Esophagus muscularis mucosa (tissue), 4 donors: Measurements from ENCODE around the gene DENND4C. TPM values are rescaled to one million over a fixed set of nuclear protein-coding genes. Genes with fewer than 3 reads are reported as not detected.
"Not testable (repeated sequence)": the region's sequence is repeated elsewhere in the genome, so short reads cannot be mapped to it uniquely, and the experiment has no call there.

ENCODE experiments used
- DNase-seq: peaks from one replicate; pipeline ENCODE4 v3.0.0-alpha.2; 2017; ENCODE audit errors: extremely low spot score
- H3K27ac ChIP-seq, 4 donors: fragments of 200-600 bp; sonication (generic); replicated peaks in 1 of 4; 1 replicate in 3 of 4; 2 replicates in 1 of 4; pipeline ENCODE4 v1.5.1; 2016 to 2019; ENCODE audit warnings: mild to moderate bottlenecking in 1 of 4
- H3K27me3 ChIP-seq, 4 donors: fragments of 200-600 bp; sonication (generic); one replicate each; pipeline versions ENCODE4 v1.5.1 to v1.6.0; 2016 to 2019
- H3K36me3 ChIP-seq, 4 donors: fragments of 200-600 bp; sonication (generic); one replicate each; pipeline ENCODE4 v1.5.1; 2016 to 2019
- H3K4me1 ChIP-seq, 4 donors: fragments of 200-600 bp; sonication (generic); one replicate each; pipeline ENCODE4 v1.5.1; 2016 to 2019
- H3K4me3 ChIP-seq, 4 donors: fragments of 200-600 bp; sonication (generic); 1 replicate in 2 of 4; 2 replicates in 2 of 4; pipeline ENCODE4 v1.5.1; 2016 to 2019; ENCODE audit warnings: mild to moderate bottlenecking in 4 of 4, moderate library complexity in 1 of 4
- H3K9me3 ChIP-seq, 4 donors: fragments of 200-600 bp; sonication (generic); 1 replicate in 3 of 4; 2 replicates in 1 of 4; pipeline ENCODE4 v1.5.1; 2016 to 2019
- CTCF ChIP-seq, 3 experiments: fragments of 200-600 bp in 2 of 3; fragments of 450-650 bp in 1 of 3; sonication (generic) in 2 of 3; IDR thresholded peaks; one replicate each; pipeline ENCODE4 v1.5.1; 2017 to 2019; ENCODE audit warnings: antibody characterized with exemption in 3 of 3, mild to moderate bottlenecking in 2 of 3, moderate library complexity in 1 of 3
- EP300 ChIP-seq: sonication (generic); formaldehyde crosslinking; IDR thresholded peaks from one replicate; pipeline ENCODE4 v1.6.1; 2017; ENCODE audit warnings: antibody characterized with exemption
- POLR2A ChIP-seq: fragments of 450-650 bp; IDR thresholded peaks from one replicate; pipeline ENCODE4 v1.6.1; 2017; ENCODE audit warnings: antibody characterized with exemption, moderate library complexity, mild to moderate bottlenecking, low read depth
- POLR2AphosphoS5 ChIP-seq, 2 donors: sonication (generic); formaldehyde crosslinking; IDR thresholded peaks; one replicate each; pipeline ENCODE4 v1.6.1; 2017; ENCODE audit warnings: antibody characterized with exemption in 2 of 2
- WGBS: methylation state at CpG from one replicate; pipeline ENCODE4 v1.1.5; 2018; 5-methylcytosine and 5-hydroxymethylcytosine counted together
- intact Hi-C: fragments of 100-400 bp; cut with DNase I; formaldehyde crosslinking; loops from one replicate; pipeline ENCODE4 v1.15.1; 2023
- total RNA-seq, 4 donors: library from RNA; depleted of rRNA; stranded (reverse); fragments of >200 nt; gene quantifications; one replicate each; pipeline versions ENCODE4 v1.1.0 to v1.2.1, GENCODE V29; 2016

Gene DENND4C
- total RNA-seq, 4 donors from 2014 or later = 59.1 to 97.3 (median 88.1) TPM

- TF ChIP-seq EP300 (no peak), POLR2A (no peak), POLR2AphosphoS5 (IDR thresholded peaks at IDR 0.05) (no peak), CTCF (IDR thresholded peaks at IDR 0.05) (no peak)
- Histone ChIP-seq H3K4me1 (peaks cover 15 to 23% (median 17%) of the 10 kb centered on the region in 4 donors), H3K9me3 (no peaks in the 10 kb centered on the region), H3K27ac (no peak overlapping the region), H3K4me3 (peak overlapping the region; percentile 70 to 91 (median 84)), H3K36me3 (no peaks in the 10 kb centered on the region), H3K27me3 (no peaks in the 10 kb centered on the region)
- intact Hi-C loops = no loop called here
- 100% methylated on average over 2 of the region's 2 CpGs for WGBS
- DNase-seq = no peak
These were observed 179.7 kb downstream of the DENND4C start for GRCh38 chr9:19410195-19410503.

- WGBS = 100% methylated on average over 2 of the region's 2 CpGs
These were observed 180.1 kb downstream of the DENND4C start for GRCh38 chr9:19410594-19410993.

GRCh38 chr9:19411316-19411715 lies 180.8 kb downstream of the DENND4C start:
- Histone ChIP-seq H3K27me3 (no peaks in the 10 kb centered on the region), H3K4me1 (peaks cover 15 to 23% (median 17%) of the 10 kb centered on the region in 4 donors), H3K9me3 (no peaks in the 10 kb centered on the region), H3K4me3 (no peak overlapping the region), H3K27ac (no peak overlapping the region), H3K36me3 (no peaks in the 10 kb centered on the region)
- no peak for DNase-seq
- intact Hi-C loops = no loop called here
- no peak for TF ChIP-seq CTCF (IDR thresholded peaks at IDR 0.05)
- no peak for TF ChIP-seq EP300
- TF ChIP-seq POLR2AphosphoS5 (IDR thresholded peaks at IDR 0.05) = no peak
- TF ChIP-seq POLR2A = no peak
- WGBS = 85% methylated on average over 8 of the region's 8 CpGs

More at GRCh38 chr9:19410594-19410993, 180.1 kb downstream of the DENND4C start:
- Histone ChIP-seq H3K36me3 (no peaks in the 10 kb centered on the region), H3K9me3 (no peaks in the 10 kb centered on the region), H3K27ac (no peak overlapping the region), H3K4me1 (peaks cover 15 to 23% (median 17%) of the 10 kb centered on the region in 4 donors), H3K4me3 (no peak overlapping the region), H3K27me3 (no peaks in the 10 kb centered on the region)
- no peak for TF ChIP-seq CTCF (IDR thresholded peaks at IDR 0.05)
- no peak for TF ChIP-seq POLR2AphosphoS5 (IDR thresholded peaks at IDR 0.05)
- no peak for TF ChIP-seq POLR2A
- no peak for TF ChIP-seq EP300
- intact Hi-C loops = no loop called here
- DNase-seq = no peak

DNA sequence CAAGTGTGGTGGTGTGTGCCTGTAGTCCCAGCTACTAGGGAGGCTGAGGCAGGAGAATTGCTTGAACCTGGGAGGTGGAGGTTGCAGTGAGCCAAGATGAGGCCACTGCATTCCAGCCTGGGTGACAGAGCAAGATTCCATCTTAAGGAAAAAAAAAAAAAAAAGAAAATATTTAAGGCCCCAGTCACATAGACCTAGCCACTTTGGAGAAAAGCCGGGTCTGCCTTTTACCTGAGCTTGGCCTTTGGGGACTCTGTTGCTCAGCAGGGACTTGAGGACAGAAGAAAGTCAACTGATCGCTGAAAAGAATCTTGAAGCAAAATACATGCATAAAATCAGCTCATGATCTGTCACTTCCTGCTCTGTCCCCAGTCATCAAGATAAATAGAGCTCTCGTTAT lies 183.0 kb downstream of the DENND4C start:
- peaks cover 10 to 16% (median 12%) of the 10 kb centered on the region in 4 donors for H3K4me1 ChIP-seq
- 86% methylated on average over 3 of the region's 3 CpGs for WGBS
- DNase-seq, H3K27me3 ChIP-seq, intact Hi-C loops, H3K36me3 ChIP-seq, H3K27ac ChIP-seq, H3K9me3 ChIP-seq, H3K4me3 ChIP-seq: not testable (repeated sequence)

- no peak for DNase-seq
- H3K4me1 ChIP-seq = no peaks in the 10 kb centered on the region
- H3K27me3 ChIP-seq = no peaks in the 10 kb centered on the region
- no peak overlapping the region for H3K4me3 ChIP-seq
- 100% methylated on average over 2 of the region's 2 CpGs for WGBS
- TF ChIP-seq CTCF (IDR thresholded peaks at IDR 0.05) = no peak
- TF ChIP-seq EP300 = no peak
- no peak for TF ChIP-seq POLR2A
- TF ChIP-seq POLR2AphosphoS5 (IDR thresholded peaks at IDR 0.05) = no peak
- intact Hi-C loops = no loop called here
- no peaks in the 10 kb centered on the region for H3K36me3 ChIP-seq
- H3K27ac ChIP-seq = no peak overlapping the region
- H3K9me3 ChIP-seq = no peaks in the 10 kb centered on the region
These were observed 185.7 kb downstream of the DENND4C start for GRCh38 chr9:19416143-19416542.
